ENCODE data around the gene FADS2. TPM values are rescaled to one million over a fixed set of nuclear protein-coding genes. Genes with fewer than 3 reads are reported as not detected.

FADS2 gene
- polyA plus RNA-seq, 1 donor (not counting 4 experiments of a cell fraction or from before 2014, with no cell fraction given), result 196 TPM

DNA sequence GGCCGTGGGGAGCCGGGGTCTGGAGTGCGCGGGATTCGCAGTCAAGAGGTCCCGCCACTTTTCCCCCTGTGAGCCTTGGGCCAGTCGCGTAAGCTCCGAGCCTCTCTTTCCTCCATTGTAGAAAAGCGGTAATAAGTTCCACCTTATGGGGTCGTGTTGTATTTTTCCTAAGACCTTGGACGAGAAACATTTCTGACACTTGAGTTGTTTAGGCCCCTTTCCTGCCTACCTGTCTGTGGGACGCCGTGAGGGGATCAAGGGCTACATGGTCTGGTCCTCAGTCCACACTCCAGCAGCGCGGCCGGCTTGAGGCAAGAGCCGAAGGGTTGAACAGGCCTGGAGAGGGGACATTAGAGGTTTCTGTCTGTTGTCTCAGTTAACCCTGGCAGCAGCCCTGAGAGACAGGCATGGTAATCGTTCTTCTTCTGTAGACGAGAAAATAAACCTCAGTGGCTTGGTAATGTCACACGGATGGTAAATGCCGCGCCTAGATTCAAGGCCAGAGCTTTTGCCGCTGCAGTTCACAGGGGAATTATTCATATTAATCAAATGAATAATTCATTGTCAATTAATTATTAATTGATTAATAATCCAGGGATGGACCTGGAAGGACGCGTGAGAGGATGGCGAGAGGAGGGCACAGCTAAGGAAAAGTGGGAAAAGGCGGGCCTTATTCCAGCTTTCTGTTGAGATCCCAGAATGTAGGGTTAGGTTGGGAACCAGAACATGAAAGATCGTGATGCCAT, 34.8 kb upstream of the FADS2 start:
- H2AFZ ChIP-seq (ENCODE audit: control insufficient read depth, low read length), result peak overlapping the region; percentile 100
- H3K79me2 ChIP-seq (ENCODE audit: control insufficient read depth, insufficient read depth, low read length), result peaks cover 64% of the 10 kb centered on the region
- H3K4me3 ChIP-seq (ENCODE audit: control insufficient read depth in 2 of 3, extremely low read depth in 1 of 3, insufficient read depth in 2 of 3, low read depth in 1 of 3, low read length in 3 of 3), result peak overlapping the region; percentile 83 to 99 (median 95)
- peak overlapping the region; percentile 100 for H3K27ac ChIP-seq (ENCODE audit: control insufficient read depth, insufficient read depth, low read length)
- peaks cover 18 to 26% of the 10 kb centered on the region in 2 experiments for H3K36me3 ChIP-seq (ENCODE audit: control insufficient read depth in 2 of 2, extremely low read depth in 1 of 2, insufficient read depth in 2 of 2, low read length in 2 of 2)
- peaks cover 11% of the 10 kb centered on the region for H3K4me1 ChIP-seq (ENCODE audit: control insufficient read depth, extremely low read depth, insufficient read depth, low read length)
- FAIRE-seq (no peak), DNase-seq (ENCODE audit: low read depth, low spot score) (no peak)
- H3K9me1 ChIP-seq (ENCODE audit: control insufficient read depth, extremely low read depth, insufficient read depth, low read length), result no peaks in the 10 kb centered on the region
- peaks cover 6% of the 10 kb centered on the region for H4K20me1 ChIP-seq (ENCODE audit: control insufficient read depth, extremely low read depth, insufficient read depth, low read length)
- H3K27me3 ChIP-seq (ENCODE audit: control insufficient read depth, extremely low read depth, insufficient read depth, low read length), result no peaks in the 10 kb centered on the region
- H3K9ac ChIP-seq (ENCODE audit: control insufficient read depth, extremely low read depth, insufficient read depth, low read length), result peak overlapping the region; percentile 100
- TF ChIP-seq, protein P1, sequence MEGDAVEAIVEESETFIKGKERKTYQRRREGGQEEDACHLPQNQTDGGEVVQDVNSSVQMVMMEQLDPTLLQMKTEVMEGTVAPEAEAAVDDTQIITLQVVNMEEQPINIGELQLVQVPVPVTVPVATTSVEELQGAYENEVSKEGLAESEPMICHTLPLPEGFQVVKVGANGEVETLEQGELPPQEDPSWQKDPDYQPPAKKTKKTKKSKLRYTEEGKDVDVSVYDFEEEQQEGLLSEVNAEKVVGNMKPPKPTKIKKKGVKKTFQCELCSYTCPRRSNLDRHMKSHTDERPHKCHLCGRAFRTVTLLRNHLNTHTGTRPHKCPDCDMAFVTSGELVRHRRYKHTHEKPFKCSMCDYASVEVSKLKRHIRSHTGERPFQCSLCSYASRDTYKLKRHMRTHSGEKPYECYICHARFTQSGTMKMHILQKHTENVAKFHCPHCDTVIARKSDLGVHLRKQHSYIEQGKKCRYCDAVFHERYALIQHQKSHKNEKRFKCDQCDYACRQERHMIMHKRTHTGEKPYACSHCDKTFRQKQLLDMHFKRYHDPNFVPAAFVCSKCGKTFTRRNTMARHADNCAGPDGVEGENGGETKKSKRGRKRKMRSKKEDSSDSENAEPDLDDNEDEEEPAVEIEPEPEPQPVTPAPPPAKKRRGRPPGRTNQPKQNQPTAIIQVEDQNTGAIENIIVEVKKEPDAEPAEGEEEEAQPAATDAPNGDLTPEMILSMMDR (optimal IDR thresholded peaks at IDR 0.05 in 1 of 3, IDR thresholded peaks at IDR 0.05 in 1 of 3, conservative IDR thresholded peaks at IDR 0.05 in 1 of 3; ENCODE audit: extremely low read depth in 1 of 3, insufficient read depth in 2 of 3, low read length in 3 of 3), result no peak
- TF ChIP-seq EZH2 (IDR thresholded peaks at IDR 0.05; ENCODE audit: low read length), result no peak
- peak overlapping the region; percentile 80 for H3K4me2 ChIP-seq (ENCODE audit: control insufficient read depth, extremely low read depth, insufficient read depth, low read depth, low read length)
- H3K9me3 ChIP-seq (ENCODE audit: control insufficient read depth, low read depth, low read length), result no peaks in the 10 kb centered on the region
- dilution Hi-C loops (cut with MboI; ENCODE audit: extremely low pct_ligation_motif_present, low sequenced_read_pairs), result no loop called here

DNA sequence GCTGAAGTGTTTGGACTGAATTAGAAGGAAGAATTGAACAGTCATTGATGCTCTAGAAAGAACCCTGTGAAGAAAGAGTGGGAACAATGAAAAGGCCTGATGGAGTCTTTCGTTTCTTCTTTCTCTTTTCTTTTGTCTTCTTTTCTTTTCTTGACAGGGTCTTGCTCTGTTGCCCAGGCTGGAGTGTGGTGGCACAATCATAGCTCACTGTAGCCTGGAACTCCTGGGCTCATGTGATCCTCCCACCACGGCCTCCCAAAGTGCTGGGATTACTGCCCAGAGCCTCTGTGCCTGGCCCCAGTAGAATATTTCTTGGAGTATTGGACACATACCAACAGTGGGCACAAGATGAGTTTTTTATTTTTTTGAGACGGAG, 34.3 kb upstream of the FADS2 start:
- H3K9ac ChIP-seq (ENCODE audit: control insufficient read depth, extremely low read depth, insufficient read depth, low read length), result peak overlapping the region; percentile 100
- H3K79me2 ChIP-seq (ENCODE audit: control insufficient read depth, insufficient read depth, low read length), result peaks cover 64% of the 10 kb centered on the region
- no peaks in the 10 kb centered on the region for H3K9me3 ChIP-seq (ENCODE audit: control insufficient read depth, low read depth, low read length)
- TF ChIP-seq, protein P1 (optimal IDR thresholded peaks at IDR 0.05 in 1 of 3, IDR thresholded peaks at IDR 0.05 in 1 of 3, conservative IDR thresholded peaks at IDR 0.05 in 1 of 3; ENCODE audit: extremely low read depth in 1 of 3, insufficient read depth in 2 of 3, low read length in 3 of 3), result no peak
- no peak for TF ChIP-seq EZH2 (IDR thresholded peaks at IDR 0.05; ENCODE audit: low read length)
- H3K27me3 ChIP-seq (ENCODE audit: control insufficient read depth, extremely low read depth, insufficient read depth, low read length), result no peaks in the 10 kb centered on the region
- dilution Hi-C loops (cut with MboI; ENCODE audit: extremely low pct_ligation_motif_present, low sequenced_read_pairs), result no loop called here
- peak overlapping the region; percentile 80 for H3K4me2 ChIP-seq (ENCODE audit: control insufficient read depth, extremely low read depth, insufficient read depth, low read depth, low read length)
- no peak overlapping the region for H2AFZ ChIP-seq (ENCODE audit: control insufficient read depth, low read length)
- FAIRE-seq, result no peak
- peaks cover 16 to 20% of the 10 kb centered on the region in 2 experiments for H3K36me3 ChIP-seq (ENCODE audit: control insufficient read depth in 2 of 2, extremely low read depth in 1 of 2, insufficient read depth in 2 of 2, low read length in 2 of 2)
- no peaks in the 10 kb centered on the region for H3K9me1 ChIP-seq (ENCODE audit: control insufficient read depth, extremely low read depth, insufficient read depth, low read length)
- H3K4me3 ChIP-seq (ENCODE audit: control insufficient read depth in 2 of 3, extremely low read depth in 1 of 3, insufficient read depth in 2 of 3, low read depth in 1 of 3, low read length in 3 of 3), result peak overlapping the region; percentile 83 to 99 (median 95)
- no peak for DNase-seq (ENCODE audit: low read depth, low spot score)
- peaks cover 6% of the 10 kb centered on the region for H4K20me1 ChIP-seq (ENCODE audit: control insufficient read depth, extremely low read depth, insufficient read depth, low read length)
- peaks cover 11% of the 10 kb centered on the region for H3K4me1 ChIP-seq (ENCODE audit: control insufficient read depth, extremely low read depth, insufficient read depth, low read length)
- H3K27ac ChIP-seq (ENCODE audit: control insufficient read depth, insufficient read depth, low read length), result peak overlapping the region; percentile 100
